Vagina (tissue), 2 donors: ENCODE data around the gene ZBTB7C.

Source experiments
- CTCF ChIP-seq, 3 experiments: fragments of 450-650 bp in 2 of 3; fragments of 200-600 bp in 1 of 3; sonication (generic) in 1 of 3; IDR thresholded peaks; one replicate each; pipeline ENCODE4 v1.5.1; 2017 to 2019; ENCODE audit warnings: antibody characterized with exemption in 3 of 3, mild to moderate bottlenecking in 2 of 3, moderate library complexity in 2 of 3
- POLR2A ChIP-seq, 2 donors: fragments of 450-650 bp; IDR thresholded peaks; one replicate each; pipeline ENCODE4 v1.6.1; 2017; ENCODE audit warnings: antibody characterized with exemption in 2 of 2, mild to moderate bottlenecking in 2 of 2, moderate library complexity in 2 of 2
- POLR2AphosphoS5 ChIP-seq, 2 donors: sonication (generic); formaldehyde crosslinking; IDR thresholded peaks; one replicate each; pipeline ENCODE4 v1.9.0; 2017; ENCODE audit warnings: antibody characterized with exemption in 2 of 2, mild to moderate bottlenecking in 2 of 2, low read depth in 1 of 2; ENCODE audit not compliant: insufficient read depth in 1 of 2

GRCh38 chr18:48075707-48076093 is 333.5 kb downstream of the ZBTB7C start:
- TF ChIP-seq CTCF (IDR thresholded peaks at IDR 0.05) (no peak), POLR2AphosphoS5 (IDR thresholded peaks at IDR 0.05; ENCODE audit: insufficient read depth in 1 of 2, low read depth in 1 of 2) (no peak), POLR2A (IDR thresholded peaks at IDR 0.05) (no peak)
